Measurements from ENCODE around the gene CTXN1.
A peak's percentile ranks its signal among the peaks of the same experiment; 100 is the strongest.

The CTXN1 gene

GRCh38 chr19:7927605-7928333, 1.8 kb upstream of the CTXN1 start:
- no peaks in the 10 kb centered on the region for H3K9me3 ChIP-seq (ENCODE audit: insufficient read depth, low read length)
- no peak overlapping the region for H3K4me2 ChIP-seq (ENCODE audit: low read length)
- H4K20me1 ChIP-seq (ENCODE audit: insufficient read depth, low read length): no peaks in the 10 kb centered on the region
- H3K79me2 ChIP-seq (ENCODE audit: low read length): no peaks in the 10 kb centered on the region
- H3K36me3 ChIP-seq (replicated peaks; ENCODE audit: low read depth, low read length): peaks cover 36% of the 10 kb centered on the region
- no peak overlapping the region for H3K27ac ChIP-seq (ENCODE audit: low read length)
- H2AFZ ChIP-seq (ENCODE audit: low read depth, low read length): no peak overlapping the region
- no peaks in the 10 kb centered on the region for H3K4me1 ChIP-seq (ENCODE audit: low read length)
- no peak overlapping the region for H3K4me3 ChIP-seq (ENCODE audit: low read length)
- H3K27me3 ChIP-seq (ENCODE audit: low read depth, low read length): no peaks in the 10 kb centered on the region
- TF ChIP-seq CTCF (IDR thresholded peaks at IDR 0.05; ENCODE audit: low read depth, low read length) (no peak), EZH2phosphoT487 (IDR thresholded peaks at IDR 0.05; ENCODE audit: low read depth) (no peak)
- no peak overlapping the region for H3K9ac ChIP-seq (ENCODE audit: low read length)

DNA sequence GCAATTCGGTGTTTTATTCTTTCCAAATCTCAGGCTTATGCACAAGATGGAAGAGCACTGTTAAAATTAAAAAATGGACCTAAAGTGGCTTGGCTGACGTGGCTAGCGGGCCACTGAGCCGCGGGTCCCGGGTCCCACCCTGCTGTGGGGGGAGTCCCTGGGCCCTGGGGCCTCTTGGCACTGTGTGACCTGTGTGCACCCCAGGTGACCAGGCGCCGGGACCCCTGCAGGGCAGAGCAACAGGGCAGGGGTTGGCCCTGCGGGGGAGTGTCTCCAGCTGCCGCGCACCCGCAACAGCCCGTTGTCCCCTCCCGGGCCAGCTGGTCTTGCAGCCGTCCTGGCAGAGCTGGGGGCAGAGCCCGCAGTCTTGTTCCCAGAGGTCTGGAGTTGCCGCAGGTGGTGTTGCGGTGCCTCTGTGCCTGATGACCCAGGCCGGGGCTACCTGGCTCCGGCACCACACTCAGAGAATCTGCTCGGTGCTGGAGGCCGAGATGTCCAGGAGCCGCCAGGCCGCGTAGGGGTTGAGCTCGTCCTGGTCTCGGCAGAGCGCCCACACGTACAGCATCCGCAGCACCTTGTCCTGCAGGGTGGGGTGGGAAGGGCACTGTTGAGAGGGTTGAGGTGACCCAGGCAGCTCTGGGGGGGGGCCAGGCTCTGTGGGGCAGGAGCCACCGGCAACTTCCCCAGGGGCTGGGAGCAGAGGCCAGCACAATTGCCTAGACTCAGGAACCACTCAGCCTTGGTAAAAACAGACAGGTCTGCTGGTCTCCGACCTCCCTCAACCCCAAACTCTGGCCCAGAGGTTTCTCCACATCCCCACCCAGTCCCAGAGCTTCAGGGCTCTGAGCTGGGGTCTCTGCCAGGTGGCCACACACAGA, 1.0 kb upstream of the CTXN1 start:
- H4K20me1 ChIP-seq (ENCODE audit: insufficient read depth, low read length): no peaks in the 10 kb centered on the region
- no peaks in the 10 kb centered on the region for H3K4me1 ChIP-seq (ENCODE audit: low read length)
- H3K27ac ChIP-seq (ENCODE audit: low read length): no peak overlapping the region
- H3K27me3 ChIP-seq (ENCODE audit: low read depth, low read length): no peaks in the 10 kb centered on the region
- no peak overlapping the region for H3K9ac ChIP-seq (ENCODE audit: low read length)
- H3K36me3 ChIP-seq (replicated peaks; ENCODE audit: low read depth, low read length): peaks cover 34% of the 10 kb centered on the region
- no peak overlapping the region for H2AFZ ChIP-seq (ENCODE audit: low read depth, low read length)
- no peaks in the 10 kb centered on the region for H3K9me3 ChIP-seq (ENCODE audit: insufficient read depth, low read length)
- H3K4me2 ChIP-seq (ENCODE audit: low read length): no peak overlapping the region
- H3K4me3 ChIP-seq (ENCODE audit: low read length): no peak overlapping the region
- no peaks in the 10 kb centered on the region for H3K79me2 ChIP-seq (ENCODE audit: low read length)
- TF ChIP-seq EZH2phosphoT487 (IDR thresholded peaks at IDR 0.05; ENCODE audit: low read depth): no peak
- TF ChIP-seq CTCF (IDR thresholded peaks at IDR 0.05; ENCODE audit: low read depth, low read length): no peak

- H3K4me3 ChIP-seq (ENCODE audit: low read length): no peak overlapping the region
- no peak overlapping the region for H3K4me2 ChIP-seq (ENCODE audit: low read length)
- H3K27ac ChIP-seq (ENCODE audit: low read length): no peak overlapping the region
- H3K79me2 ChIP-seq (ENCODE audit: low read length): no peaks in the 10 kb centered on the region
- no peaks in the 10 kb centered on the region for H3K27me3 ChIP-seq (ENCODE audit: low read depth, low read length)
- peaks cover 5% of the 10 kb centered on the region for H3K4me1 ChIP-seq (ENCODE audit: low read length)
- H4K20me1 ChIP-seq (ENCODE audit: insufficient read depth, low read length): peaks cover 7% of the 10 kb centered on the region; the same call in 1 of the 2 replicates
- H3K9ac ChIP-seq (ENCODE audit: low read length): no peak overlapping the region
- peaks cover 21% of the 10 kb centered on the region for H3K36me3 ChIP-seq (replicated peaks; ENCODE audit: low read depth, low read length)
- no peak overlapping the region for H2AFZ ChIP-seq (ENCODE audit: low read depth, low read length)
- TF ChIP-seq CTCF (IDR thresholded peaks at IDR 0.05; ENCODE audit: low read depth, low read length) (peak; percentile 45), EZH2phosphoT487 (IDR thresholded peaks at IDR 0.05; ENCODE audit: low read depth) (no peak)
- H3K9me3 ChIP-seq (ENCODE audit: insufficient read depth, low read length): no peaks in the 10 kb centered on the region
Measured at GRCh38 chr19:7925171-7925851, 624 bp downstream of the CTXN1 start.

Data from OCI-LY3 (cell line).